Activated naive CD4-positive, alpha-beta T cell treated with anti-CD3 and anti-CD28 coated beads, Interleukin-2, amount 10 ng/mL, durations not matched to agents 7 days and 5 days (primary cell): ENCODE measurements around the gene KDM2A.
"Not testable (repeated sequence)": the region's sequence is repeated elsewhere in the genome, so short reads cannot be mapped to it uniquely, and the experiment has no call there.

Source experiments
- CTCF ChIA-PET: fragments of 350-600 bp; sonication (Branson Sonifier 250); formaldehyde crosslinking; loops from one replicate; lab custom pipeline; 2021; ENCODE audit warnings: antibody characterized with exemption; lab: Charles Lee
- DNase-seq: peaks from one replicate; pipeline ENCODE4 v3.0.0-alpha.2; 2020
- H3K27ac Mint-ChIP-seq: one replicate; pipeline ENCODE4 v1.8.0; 2021; ENCODE audit warnings: mild to moderate bottlenecking, moderate library complexity, mixed read lengths
- H3K27me3 Mint-ChIP-seq: one replicate; pipeline ENCODE4 v1.8.0; 2021; ENCODE audit warnings: mild to moderate bottlenecking, mixed read lengths
- H3K36me3 Mint-ChIP-seq: one replicate; pipeline ENCODE4 v1.8.0; 2021; ENCODE audit warnings: mixed read lengths
- H3K4me1 Mint-ChIP-seq: one replicate; pipeline ENCODE4 v1.8.0; 2021; ENCODE audit warnings: mixed read lengths
- H3K4me3 Mint-ChIP-seq: one replicate; pipeline ENCODE4 v1.8.0; 2021; ENCODE audit warnings: mild to moderate bottlenecking, moderate library complexity, mixed read lengths
- H3K9me3 Mint-ChIP-seq: one replicate; pipeline ENCODE4 v1.8.0; 2021; ENCODE audit warnings: mixed read lengths

The KDM2A gene

DNA sequence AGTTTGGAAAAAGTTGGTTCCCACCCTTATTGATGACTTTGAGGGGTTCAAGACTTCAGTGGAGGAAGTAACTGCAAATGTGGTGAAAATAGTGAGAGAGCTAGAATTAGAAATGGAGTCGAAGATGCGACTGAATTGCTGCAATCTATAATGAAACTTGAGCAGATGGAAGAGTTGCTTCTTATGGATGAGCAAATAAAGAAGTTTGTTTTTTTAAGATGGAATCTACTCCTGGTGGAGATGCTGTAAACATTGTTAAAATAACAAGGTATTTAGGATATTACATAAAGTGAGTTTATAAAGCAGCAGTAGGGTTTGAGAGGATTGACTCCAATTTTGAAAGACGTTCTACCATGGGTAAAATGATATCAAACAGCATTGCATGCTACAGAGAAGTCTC lies 83.0 kb downstream of the KDM2A start:
- CTCF ChIA-PET, result no interaction called here
- no peak overlapping the region for H3K4me3 Mint-ChIP-seq
- H3K27me3 Mint-ChIP-seq, result no peaks in the 10 kb centered on the region
- no peak overlapping the region for H3K27ac Mint-ChIP-seq
- no peaks in the 10 kb centered on the region for H3K9me3 Mint-ChIP-seq
- DNase-seq, result no peak
- H3K4me1 Mint-ChIP-seq, result no peaks in the 10 kb centered on the region
- peaks cover 16% of the 10 kb centered on the region for H3K36me3 Mint-ChIP-seq

DNA sequence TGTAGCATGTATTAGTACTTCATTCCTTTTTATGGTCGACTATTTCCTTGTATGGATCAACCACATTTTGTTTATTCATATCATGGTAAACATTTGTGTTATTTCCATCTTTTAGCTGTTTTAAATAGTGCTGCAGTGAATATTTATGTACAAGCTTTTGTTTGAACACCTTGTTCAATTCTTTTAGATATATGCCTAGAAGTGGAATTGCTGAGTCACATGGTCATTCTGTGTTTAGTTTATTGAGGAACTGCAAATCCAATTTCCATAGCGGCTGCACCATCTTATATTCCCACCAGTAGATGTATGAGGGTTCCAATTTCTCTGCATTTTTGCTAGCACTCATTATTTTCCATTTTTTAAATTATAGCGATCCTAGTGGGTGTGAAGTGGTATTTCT lies 85.8 kb downstream of the KDM2A start:
- CTCF ChIA-PET, result interaction anchor here (0.7 kb wide), 1 partner anchor 746 kb away, joined by 4 read pairs; no protein-coding TSS in a partner anchor
- H3K9me3 Mint-ChIP-seq, result no peaks in the 10 kb centered on the region
- no peak overlapping the region for H3K4me3 Mint-ChIP-seq
- no peaks in the 10 kb centered on the region for H3K27me3 Mint-ChIP-seq
- DNase-seq, result no peak
- peaks cover 24% of the 10 kb centered on the region for H3K36me3 Mint-ChIP-seq
- no peaks in the 10 kb centered on the region for H3K4me1 Mint-ChIP-seq
- H3K27ac Mint-ChIP-seq, result no peak overlapping the region

DNA sequence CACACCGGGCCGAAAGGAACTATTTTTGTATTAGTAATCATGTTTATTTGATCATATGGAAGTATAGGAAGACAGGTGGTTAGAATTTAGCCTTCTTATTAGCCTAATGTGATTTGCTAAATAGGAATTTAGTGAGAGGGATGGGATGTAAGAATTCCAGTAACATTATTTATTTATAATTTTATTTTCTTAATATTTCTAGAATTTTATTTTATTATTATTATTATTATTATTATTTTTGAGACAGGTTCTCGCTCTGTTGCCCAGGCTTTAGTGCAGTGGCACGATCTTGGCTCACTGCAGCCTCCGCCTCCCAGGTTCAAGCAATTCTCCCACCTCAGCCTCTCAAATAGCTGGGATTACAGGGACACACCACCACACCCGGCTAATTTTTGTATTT lies 90.2 kb downstream of the KDM2A start:
- H3K27me3 Mint-ChIP-seq, DNase-seq, H3K4me1 Mint-ChIP-seq, H3K27ac Mint-ChIP-seq, H3K4me3 Mint-ChIP-seq, H3K9me3 Mint-ChIP-seq, CTCF ChIA-PET: not testable (repeated sequence)
- H3K36me3 Mint-ChIP-seq, result peaks cover 39% of the 10 kb centered on the region

DNA sequence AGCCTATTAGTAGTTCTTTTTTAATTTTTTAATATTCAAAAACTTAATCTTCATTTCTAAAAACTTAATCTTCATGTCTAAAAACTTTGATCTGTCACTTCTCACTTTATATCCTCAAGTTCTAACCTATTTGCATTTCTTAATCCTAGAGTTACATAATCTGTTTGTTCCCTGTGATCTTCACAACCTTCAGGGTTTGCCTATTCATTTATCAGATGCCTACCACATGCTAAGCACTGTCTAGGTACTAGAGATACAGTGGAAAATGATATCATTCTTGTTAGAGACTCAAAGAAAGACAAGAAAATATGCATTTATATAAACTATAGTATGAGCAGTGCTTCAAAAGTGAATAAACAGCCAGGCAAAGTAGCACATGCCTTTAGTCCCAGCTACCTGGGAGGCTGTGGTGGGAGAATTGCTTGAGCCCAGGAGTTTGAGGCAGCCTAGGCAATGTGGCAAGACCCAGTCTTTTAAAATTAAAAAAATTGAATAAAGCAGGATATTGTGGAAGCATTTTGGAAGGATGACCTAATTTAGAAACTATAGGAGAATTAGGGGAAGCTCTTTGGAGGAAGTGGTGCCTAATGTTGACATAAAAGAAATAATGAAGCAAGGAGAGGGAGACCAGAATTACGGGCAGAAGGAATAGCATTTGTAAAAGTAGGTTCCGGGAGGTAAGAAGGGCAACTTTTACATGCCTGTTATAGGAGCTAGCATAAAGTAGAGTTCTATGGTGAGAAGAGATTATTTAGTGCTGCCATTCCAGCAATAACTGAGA lies 92.8 kb downstream of the KDM2A start:
- Mint-ChIP-seq H3K27ac (no peak overlapping the region), H3K4me1 (peaks cover 9% of the 10 kb centered on the region), H3K36me3 (peaks cover 53% of the 10 kb centered on the region), H3K4me3 (no peak overlapping the region), H3K9me3 (no peaks in the 10 kb centered on the region), H3K27me3 (no peaks in the 10 kb centered on the region)
- DNase-seq, result no peak
- CTCF ChIA-PET, result no interaction called here

DNA sequence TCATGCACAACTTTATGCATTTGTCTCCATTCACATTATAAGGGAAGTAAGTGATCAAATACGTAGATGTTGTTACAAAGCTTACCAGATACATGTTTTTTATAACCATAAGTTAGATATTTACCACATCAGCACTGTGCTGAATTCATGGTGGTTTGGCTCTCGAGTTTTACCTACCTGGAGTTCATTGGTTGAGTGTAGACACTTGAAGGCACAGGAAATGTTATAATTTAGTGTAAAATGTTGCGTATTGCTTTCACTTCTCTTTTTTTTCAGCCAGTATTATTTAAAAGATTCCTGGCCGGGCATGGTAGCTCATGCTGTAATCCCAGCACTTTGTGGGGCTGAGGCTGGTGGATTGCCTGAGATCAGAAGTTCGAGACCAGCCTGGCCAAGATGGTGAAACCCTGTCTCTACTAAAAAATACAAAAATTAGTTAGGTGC lies 94.1 kb downstream of the KDM2A start:
- H3K27ac Mint-ChIP-seq, result peak overlapping the region; percentile 1
- no peak overlapping the region for H3K4me3 Mint-ChIP-seq
- no peaks in the 10 kb centered on the region for H3K9me3 Mint-ChIP-seq
- H3K4me1 Mint-ChIP-seq, result peaks cover 9% of the 10 kb centered on the region
- DNase-seq, result no peak
- H3K36me3 Mint-ChIP-seq, result peaks cover 55% of the 10 kb centered on the region
- CTCF ChIA-PET, result interaction anchor here (1.2 kb wide), 1 partner anchor 49 kb away, joined by 4 read pairs; no protein-coding TSS in a partner anchor
- H3K27me3 Mint-ChIP-seq, result no peaks in the 10 kb centered on the region

DNA sequence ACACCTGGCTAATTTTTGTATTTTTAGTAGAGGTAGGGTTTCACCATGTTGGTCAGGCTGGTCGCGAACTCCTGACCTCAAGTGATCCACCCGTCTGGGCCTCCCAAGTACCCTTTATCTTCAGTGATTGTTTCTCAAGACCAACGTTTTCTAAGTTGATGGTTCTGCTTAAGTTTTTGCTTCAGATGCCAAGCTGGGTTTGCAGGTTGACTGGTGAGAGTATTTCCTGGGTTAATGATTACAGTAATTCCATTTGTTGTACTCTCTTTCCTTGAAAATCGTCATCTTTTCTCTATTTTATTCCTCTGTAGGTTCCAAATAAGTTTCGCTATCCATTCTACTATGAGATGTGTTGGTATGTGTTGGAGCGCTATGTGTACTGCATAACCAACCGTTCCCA lies 108.7 kb downstream of the KDM2A start:
- no peaks in the 10 kb centered on the region for H3K27me3 Mint-ChIP-seq
- CTCF ChIA-PET, result no interaction called here
- H3K4me3 Mint-ChIP-seq, result no peak overlapping the region
- H3K27ac Mint-ChIP-seq, result no peak overlapping the region
- peaks cover 39% of the 10 kb centered on the region for H3K36me3 Mint-ChIP-seq
- peaks cover 7% of the 10 kb centered on the region for H3K4me1 Mint-ChIP-seq
- H3K9me3 Mint-ChIP-seq, result no peaks in the 10 kb centered on the region
- DNase-seq, result no peak

DNA sequence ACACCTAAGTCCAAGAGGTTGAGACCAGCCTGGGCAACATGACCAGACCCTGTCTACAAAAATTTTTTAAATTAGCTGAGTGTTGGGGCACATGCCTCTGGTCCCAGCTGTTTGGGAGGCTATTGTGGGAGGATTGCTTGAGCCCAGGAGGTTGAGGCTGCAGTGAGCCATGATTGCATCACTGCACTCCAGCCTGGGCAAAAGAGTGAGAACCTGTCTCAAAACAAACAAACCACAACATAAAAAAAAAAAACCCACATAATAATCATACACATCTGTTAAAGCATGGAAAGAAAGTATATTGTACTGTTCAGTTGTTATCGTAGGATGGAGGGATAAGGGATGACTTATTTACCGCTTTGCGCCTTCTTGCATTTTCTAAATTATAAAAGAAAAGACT lies 111.3 kb downstream of the KDM2A start:
- CTCF ChIA-PET, result interaction anchor here (0.6 to 1.1 kb wide), 2 partner anchors 9 to 430 kb away, joined by 3 to 4 read pairs; no protein-coding TSS in a partner anchor
- H3K4me3 Mint-ChIP-seq, result no peak overlapping the region
- no peaks in the 10 kb centered on the region for H3K27me3 Mint-ChIP-seq
- H3K9me3 Mint-ChIP-seq, result no peaks in the 10 kb centered on the region
- H3K4me1 Mint-ChIP-seq, result peaks cover 27% of the 10 kb centered on the region
- peaks cover 40% of the 10 kb centered on the region for H3K36me3 Mint-ChIP-seq
- peak overlapping the region; percentile 28 for H3K27ac Mint-ChIP-seq
- no peak for DNase-seq

DNA sequence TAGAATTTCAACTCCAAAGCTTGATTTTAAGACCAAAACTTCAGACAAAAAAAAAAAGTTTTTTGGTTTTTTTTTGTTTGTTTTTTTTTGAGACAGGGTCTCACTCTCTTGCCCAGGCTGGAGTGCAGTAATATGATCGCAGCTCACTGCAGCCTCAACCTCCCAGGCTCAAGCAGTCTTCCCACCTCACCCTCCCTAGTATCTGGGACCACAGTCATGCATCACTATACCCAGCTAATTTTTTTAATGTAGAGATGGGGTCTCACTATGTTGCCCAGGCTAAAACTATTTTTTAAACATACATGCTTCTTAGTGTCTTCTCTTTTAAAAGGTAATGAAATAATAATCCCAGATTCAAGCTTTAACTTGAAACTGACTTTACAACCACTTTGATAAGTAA lies 111.8 kb downstream of the KDM2A start:
- Mint-ChIP-seq H3K9me3 (no peaks in the 10 kb centered on the region), H3K36me3 (peaks cover 42% of the 10 kb centered on the region), H3K4me3 (no peak overlapping the region), H3K4me1 (peaks cover 29% of the 10 kb centered on the region), H3K27ac (peak overlapping the region; percentile 28), H3K27me3 (no peaks in the 10 kb centered on the region)
- CTCF ChIA-PET, result interaction anchor here (1.1 kb wide), 1 partner anchor 9 kb away, joined by 4 read pairs; no protein-coding TSS in a partner anchor
- DNase-seq, result no peak

DNA sequence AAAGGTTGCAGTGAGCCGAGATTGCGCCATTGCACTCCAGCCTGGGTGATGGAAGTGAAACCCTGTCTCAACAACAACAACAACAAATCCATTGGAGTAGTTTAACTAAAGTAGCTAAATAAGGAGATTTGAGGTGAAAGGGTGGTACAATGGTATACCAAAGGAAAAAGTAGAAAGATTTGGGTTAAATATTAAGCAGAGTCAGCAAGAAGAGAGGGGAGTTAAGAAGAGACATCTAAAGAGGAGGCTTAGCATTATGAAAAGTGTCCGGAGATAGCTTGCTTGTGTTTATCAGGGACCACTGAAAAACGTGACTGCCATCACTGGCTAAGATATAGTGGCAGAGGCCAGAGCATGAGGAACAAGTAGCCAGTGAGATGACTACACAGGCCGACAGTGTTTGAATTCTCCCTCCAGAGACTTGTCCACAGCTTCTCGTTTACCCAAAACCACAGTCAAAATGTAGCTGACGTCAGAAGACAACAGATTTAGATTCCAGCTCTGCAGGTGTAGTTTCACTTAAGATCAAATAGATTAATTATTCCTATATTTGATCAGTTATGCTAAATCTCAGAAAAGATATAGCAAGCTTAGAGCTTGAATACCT lies 114.6 kb downstream of the KDM2A start:
- CTCF ChIA-PET, result no interaction called here
- Mint-ChIP-seq H3K4me1 (peaks cover 37% of the 10 kb centered on the region), H3K27me3 (no peaks in the 10 kb centered on the region), H3K27ac (peak overlapping the region; percentile 0), H3K4me3 (no peak overlapping the region), H3K9me3 (no peaks in the 10 kb centered on the region), H3K36me3 (peaks cover 31% of the 10 kb centered on the region)
- no peak for DNase-seq

DNA sequence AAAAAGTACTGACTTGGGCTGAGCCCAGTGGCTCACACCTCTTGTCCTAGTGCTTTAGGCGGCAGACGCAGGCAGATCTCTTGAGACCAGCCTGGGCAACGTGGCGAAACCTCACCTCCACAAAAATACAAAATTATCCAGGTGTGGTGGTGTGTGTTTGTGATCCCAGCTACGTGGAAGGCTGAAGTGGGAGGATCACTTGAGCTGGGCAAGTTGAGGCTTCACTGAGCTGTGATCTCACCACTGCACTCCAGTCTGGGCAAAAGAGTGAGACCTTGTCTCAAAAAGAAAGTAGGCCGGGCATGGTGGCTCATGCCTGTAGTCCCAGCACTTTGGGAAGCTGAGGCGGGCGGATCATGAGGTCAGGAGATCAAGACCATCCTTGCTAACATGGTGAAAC lies 115.5 kb downstream of the KDM2A start:
- peaks cover 46% of the 10 kb centered on the region for H3K4me1 Mint-ChIP-seq
- H3K4me3 Mint-ChIP-seq, H3K9me3 Mint-ChIP-seq, DNase-seq, H3K27me3 Mint-ChIP-seq: not testable (repeated sequence)
- CTCF ChIA-PET, result interaction anchor here (1.2 kb wide), 1 partner anchor 152 kb away, joined by 3 read pairs; no protein-coding TSS in a partner anchor
- H3K36me3 Mint-ChIP-seq, result peaks cover 23% of the 10 kb centered on the region
- H3K27ac Mint-ChIP-seq, result peak overlapping the region; percentile 19

DNA sequence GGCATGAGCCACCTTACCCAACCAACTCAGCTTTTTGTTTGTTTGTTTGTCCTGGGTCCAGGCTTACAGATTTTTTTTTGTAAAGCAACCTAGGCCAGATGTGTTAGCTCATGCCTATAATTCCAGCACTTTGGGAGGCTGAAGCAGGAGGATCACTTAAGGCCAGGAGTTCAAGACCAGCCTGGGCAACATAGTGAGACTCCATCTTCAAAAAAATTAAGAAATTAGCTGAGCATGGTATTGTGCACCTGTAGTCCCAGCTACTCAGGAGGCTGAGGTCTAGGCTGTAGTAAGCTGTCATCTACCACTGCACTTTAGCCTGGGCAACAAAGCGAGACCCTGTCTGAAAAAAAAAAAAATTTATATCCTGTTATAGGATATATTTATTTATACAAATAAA lies 118.5 kb downstream of the KDM2A start:
- Mint-ChIP-seq H3K36me3 (peaks cover 36% of the 10 kb centered on the region), H3K27ac (no peak overlapping the region), H3K4me3 (no peak overlapping the region), H3K4me1 (peaks cover 57% of the 10 kb centered on the region), H3K27me3 (no peaks in the 10 kb centered on the region), H3K9me3 (no peaks in the 10 kb centered on the region)
- CTCF ChIA-PET, result no interaction called here
- DNase-seq, result no peak

DNA sequence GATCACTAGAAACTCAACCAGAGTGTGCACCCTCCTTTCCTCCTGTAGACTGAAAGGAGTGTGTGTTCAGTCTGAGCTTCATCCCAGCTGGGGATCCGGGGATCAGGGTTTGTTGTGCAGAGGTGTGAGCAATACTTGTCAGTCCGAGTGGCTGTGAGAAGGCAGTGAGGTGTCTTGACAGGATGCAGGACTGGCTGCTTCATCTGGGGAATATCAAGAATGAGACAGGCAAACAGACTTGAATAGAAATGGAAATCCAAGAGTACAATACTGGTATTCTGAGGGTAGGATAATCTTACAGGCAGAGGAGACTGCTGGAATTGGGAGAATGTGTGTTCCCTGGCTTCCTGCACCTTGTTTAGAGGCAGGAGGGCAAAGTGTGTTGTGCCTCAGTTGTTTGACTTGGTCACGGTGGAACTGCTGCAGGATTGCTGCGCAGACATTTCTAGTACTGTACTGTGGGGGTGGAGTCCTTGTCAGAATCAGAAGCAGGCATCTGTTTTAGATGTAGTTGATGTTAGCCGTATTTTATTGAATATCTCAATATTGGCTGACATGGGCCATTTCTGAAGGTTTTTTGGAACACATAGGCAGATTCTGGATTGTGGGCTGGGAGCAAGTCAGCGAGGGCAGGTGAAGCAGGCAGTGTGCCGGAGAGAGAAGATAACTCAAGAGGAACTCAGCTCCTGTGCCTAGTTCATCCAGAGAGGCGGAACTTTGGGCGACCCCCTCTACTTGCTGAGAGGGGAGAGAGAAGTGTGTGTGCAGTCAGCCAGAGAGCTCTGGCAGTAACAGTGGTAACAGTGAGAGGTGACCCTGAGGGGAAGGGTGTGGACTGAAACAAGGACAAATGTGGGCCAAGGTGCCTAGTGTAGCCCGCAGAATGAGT lies 120.1 kb downstream of the KDM2A start:
- Mint-ChIP-seq H3K4me1 (peaks cover 61% of the 10 kb centered on the region), H3K27me3 (no peaks in the 10 kb centered on the region), H3K36me3 (peaks cover 42% of the 10 kb centered on the region), H3K9me3 (no peaks in the 10 kb centered on the region), H3K27ac (peak overlapping the region; percentile 99), H3K4me3 (peak overlapping the region; percentile 96)
- no peak for DNase-seq
- CTCF ChIA-PET, result interaction anchor here (0.7 to 2.0 kb wide), 10 partner anchors 8 to 118 kb away, joined by 3 to 9 read pairs (median 4); no protein-coding TSS in a partner anchor

DNA sequence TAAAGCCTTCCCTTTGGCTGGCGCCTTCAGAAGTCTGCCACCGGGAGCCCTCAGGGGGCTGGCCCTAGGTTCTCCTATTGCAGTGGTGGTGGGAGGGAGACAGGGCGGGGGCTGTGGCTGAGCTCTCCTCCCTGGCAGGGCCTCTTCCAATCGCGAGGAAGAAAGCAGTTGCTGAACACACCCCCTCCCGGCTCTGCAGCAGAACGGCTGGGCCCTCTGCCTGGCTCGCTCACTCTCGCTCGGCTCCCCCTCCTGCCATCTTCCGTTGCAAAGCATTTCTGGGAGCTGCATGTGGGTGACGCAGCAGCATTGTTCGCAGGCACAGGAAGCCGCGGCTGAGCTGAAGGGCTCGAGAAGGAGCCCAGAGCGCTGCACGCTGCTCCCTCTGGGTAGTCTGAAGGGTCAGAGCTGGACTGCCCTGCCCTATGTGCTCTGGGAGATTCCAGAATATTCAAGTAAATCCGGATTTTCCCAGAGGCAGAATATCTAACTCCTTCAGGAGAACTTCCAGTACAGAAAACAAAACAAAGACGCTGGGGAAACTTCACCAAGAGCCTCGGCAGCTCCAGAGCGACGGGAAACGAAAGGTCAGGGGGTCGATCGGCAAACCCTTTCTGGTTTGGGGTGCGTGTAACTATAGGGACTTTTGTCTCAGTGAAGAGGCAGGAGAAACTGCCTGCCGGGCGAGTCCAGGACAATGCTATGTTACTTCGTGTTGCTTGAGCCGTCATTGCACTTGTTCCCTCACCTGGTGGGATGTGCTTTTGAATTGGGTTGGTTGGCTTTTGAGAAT lies 120.9 kb downstream of the KDM2A start:
- H3K4me3 Mint-ChIP-seq, result peak overlapping the region; percentile 96
- peaks cover 46% of the 10 kb centered on the region for H3K36me3 Mint-ChIP-seq
- CTCF ChIA-PET, result interaction anchor here (0.6 to 2.0 kb wide), 13 partner anchors 9 to 144 kb away, joined by 3 to 9 read pairs (median 3); no protein-coding TSS in a partner anchor
- peak overlapping the region; percentile 99 for H3K27ac Mint-ChIP-seq
- H3K27me3 Mint-ChIP-seq, result no peaks in the 10 kb centered on the region
- peaks cover 56% of the 10 kb centered on the region for H3K4me1 Mint-ChIP-seq
- peak; percentile 99 for DNase-seq
- H3K9me3 Mint-ChIP-seq, result no peaks in the 10 kb centered on the region
